ENCODE measurements around the gene AGAP3.
A peak's percentile ranks its signal among the peaks of the same experiment; 100 is the strongest.

AGAP3 gene

DNA sequence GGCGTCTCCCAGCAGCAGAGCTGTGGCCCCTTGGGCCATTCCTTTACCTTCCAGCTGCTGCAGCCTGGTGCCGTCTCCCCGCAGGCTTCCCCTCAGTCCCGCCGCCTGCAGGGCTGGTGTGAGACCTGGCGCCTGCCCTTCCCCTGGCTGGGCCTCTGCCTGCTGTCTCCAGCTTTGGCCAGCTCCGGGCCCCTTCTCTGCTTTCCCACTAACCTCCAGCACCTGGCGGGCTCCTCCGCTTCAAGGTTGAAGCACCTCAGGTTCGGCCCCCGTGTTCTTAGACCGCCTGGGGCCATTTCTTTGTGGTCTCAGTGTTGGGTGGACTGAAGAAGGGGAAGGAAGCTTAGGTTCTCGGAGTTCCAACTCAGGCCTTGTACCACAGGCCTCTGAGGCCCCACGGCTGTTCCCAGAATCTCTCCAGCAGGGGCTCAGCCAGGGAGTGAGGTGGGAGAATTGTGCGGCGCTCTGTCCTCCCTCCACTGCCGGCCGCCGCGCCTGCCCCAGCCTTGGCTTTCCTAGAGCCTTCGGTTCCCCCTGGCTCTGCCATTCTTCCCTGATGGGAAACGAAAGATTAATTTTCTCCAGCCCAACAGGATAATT, 50.9 kb downstream of the AGAP3 start:
- no peak for DNase-seq

DNA sequence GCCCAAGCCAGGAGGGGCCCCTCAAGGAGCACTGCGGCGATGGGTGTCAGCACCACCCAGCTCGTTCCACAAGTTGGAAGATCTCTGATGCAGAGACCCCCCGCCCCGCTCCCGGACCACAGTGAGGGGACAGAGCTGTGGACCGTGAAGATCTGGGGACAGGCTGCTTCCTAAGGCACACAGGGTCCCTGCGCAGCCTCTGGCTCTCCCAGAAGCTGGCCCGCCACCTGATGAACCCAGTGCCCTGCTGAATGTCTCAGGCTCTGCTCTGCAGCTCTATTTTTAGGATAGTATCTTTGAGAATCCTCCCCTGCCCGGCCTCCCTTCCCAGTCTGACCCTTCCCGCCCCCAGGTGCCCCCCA, 51.5 kb downstream of the AGAP3 start:
- DNase-seq = no peak

DNA sequence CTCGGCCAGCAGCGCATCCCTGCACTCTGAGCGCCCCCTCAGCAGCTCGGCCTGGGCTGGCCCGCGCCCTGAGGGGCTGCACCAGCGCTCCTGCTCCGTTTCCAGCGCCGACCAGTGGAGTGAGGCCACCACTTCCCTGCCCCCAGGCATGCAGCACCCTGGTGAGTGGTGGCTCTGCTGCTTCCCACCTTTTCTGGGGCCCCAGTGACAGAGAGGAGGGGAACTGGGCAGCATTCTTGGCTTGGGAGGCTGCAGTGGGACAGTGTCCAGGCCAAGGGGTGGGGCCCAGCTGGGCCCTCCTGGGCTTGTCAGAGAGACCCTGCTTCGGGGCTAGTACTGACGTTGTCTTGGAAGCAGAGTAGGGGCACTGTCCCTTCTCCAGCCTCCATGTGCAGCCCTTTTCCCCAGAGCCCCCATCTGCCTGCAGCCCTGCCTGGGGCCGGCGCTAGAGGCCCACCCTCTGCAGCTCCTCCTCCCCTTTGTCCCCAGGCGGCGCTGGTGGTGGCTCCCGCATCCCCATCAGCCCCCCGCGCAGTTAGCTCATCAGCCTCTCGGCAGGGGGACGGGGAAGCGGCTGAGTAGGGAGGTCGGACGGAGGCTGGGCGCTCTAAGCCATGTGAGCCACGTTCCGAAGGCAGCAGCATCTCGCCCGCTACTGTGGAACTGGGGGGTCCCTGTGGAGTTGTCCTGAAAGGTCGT, 52.0 kb downstream of the AGAP3 start:
- DNase-seq = no peak

DNA sequence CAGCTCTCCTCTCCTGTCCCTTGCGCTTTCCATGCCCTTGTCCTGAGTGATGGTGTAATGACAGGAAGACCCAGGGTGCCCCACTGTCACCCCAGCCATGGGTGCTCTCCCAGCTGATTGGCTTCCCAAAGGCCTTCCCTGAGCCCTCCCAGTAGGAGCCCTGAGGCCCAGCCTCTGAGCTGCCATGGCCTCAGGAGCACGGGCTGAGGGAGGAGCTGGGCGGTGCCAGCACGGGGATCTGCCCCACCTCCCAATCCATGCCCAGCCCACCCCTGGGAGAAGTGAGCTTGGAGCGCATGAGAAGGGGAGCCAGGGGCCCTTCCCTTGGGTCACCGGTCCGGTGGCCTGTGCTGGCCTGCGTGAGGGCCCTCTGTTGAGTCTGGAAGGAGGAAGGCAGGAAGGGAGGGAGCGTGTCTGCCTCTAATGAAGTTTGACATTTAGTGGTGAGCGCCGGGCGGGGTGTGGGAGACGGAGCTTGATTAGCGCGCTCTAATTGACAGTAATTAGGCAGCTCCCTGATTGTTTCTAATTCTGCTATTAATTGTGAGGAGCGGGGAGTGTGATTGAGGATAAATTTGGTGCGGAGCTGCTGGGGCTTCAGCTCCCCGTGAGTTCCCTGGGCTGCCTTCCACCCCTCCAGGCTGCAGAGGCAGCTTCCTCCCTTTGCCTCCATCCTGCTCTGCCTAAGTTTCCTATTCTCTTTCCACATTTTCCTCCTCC, 53.0 kb downstream of the AGAP3 start:
- no peak for DNase-seq

DNA sequence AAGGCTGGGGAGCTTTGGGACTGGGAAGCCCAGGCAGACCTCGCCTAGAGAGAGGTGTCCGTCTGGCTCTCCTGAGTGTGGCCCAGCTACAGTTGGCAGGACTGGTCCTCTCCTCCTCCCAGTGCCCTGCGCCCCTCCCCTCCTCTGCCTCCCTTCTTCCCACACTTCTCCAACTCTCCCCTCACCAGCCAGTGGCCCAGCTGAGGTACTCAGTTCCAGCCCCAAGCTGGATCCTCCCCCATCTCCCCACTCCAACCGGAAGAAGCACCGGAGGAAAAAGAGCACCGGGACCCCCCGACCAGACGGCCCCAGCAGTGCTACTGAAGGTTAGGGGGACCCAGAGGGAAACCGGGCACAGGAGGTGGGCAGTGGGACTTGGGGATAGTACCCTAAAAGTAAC, 53.5 kb downstream of the AGAP3 start:
- DNase-seq = no peak

DNA sequence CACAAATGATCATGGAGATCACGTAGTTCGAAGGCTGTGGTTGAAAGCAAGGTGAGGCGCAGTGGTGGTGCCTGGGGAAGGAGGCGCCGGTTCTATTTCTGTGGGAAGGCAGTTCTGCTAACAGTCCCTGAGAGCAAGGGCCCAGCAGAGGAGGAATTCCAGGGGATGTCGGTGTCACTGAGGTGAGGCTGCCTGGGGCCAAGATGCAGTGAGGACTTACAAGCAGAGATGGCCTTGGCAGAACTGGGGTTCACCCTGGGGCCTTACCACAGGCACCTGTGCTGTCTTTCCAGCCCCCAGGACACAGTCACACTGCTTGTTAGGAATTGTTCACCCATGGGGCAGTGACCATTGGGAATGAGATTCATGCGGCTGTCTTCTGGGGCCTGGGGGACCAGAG, 54.6 kb downstream of the AGAP3 start:
- no peak for DNase-seq

DNA sequence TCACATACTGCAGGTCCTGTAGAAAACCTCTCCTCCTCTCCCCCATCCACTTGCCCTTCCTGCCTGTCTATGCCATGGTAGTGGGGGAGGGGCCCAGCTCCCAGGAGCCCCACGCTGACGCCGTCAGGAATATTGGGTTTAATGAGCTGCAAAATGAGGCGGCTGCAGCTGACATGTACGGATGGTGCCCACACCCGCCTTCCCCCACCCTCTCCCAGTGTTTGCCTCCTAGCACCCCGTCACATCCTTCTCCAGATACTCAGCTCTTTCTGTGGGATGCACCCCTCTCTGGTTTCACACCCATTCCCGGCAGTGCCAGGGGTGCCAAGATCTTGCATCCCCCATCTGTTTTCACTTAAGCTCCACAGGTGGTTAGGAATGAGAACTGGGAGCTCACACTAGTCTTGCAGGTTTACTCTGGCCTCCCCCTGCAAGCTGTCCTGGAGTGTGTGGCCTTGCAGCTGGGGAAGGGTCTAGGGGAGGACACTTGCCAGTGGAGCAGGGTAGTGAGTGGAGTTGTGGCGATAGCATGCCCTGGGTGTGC, 55.1 kb downstream of the AGAP3 start:
- no peak for DNase-seq

DNA sequence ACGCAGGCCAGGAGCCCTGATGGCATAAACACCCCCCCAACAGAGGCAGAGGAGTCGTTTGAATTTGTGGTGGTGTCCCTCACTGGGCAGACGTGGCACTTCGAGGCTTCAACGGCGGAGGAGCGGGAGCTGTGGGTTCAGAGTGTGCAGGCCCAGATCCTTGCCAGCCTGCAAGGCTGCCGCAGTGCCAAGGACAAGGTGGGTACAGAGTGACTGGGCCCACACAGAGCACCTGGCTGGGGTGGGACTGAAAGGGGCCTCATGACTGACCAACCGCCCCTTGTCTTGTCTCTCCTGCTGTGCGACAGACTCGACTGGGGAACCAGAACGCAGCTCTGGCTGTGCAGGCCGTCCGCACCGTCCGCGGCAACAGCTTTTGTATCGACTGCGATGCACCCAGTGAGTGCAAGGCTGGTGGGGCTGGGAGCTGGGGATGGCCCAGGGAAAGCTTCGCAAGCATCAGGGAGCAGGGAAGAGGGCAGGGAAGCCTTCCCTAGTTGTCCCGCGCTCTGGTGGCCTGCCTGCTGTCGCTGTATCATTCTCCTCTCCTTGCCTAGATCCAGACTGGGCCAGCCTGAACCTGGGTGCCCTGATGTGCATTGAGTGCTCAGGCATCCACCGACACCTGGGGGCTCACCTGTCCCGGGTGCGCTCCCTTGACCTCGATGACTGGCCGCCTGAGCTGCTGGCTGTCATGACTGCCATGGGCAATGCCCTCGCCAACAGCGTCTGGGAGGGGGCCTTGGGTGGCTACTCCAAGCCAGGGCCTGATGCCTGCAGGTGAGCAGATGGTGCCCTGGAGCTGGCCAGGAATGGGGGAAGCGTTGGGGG, 55.8 kb downstream of the AGAP3 start:
- no peak for DNase-seq

DNA sequence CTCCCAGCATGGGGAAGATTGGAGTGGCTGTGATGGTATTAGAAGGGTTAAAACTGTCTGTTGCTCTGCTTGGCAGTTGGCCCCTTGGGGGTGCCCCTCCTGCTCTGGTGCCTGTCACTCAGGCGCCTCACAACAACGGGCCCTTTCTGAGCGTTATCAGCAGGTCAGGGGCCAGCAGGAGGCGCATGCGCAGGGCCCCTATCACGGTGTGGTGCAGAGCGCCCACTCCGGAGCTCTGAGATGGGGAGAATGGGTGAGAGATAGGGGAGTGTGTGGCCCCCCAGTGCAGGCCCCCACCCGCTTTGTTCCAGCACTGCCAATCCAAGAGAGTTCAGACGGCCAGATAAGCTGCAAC, 56.4 kb downstream of the AGAP3 start:
- DNase-seq = no peak

DNA sequence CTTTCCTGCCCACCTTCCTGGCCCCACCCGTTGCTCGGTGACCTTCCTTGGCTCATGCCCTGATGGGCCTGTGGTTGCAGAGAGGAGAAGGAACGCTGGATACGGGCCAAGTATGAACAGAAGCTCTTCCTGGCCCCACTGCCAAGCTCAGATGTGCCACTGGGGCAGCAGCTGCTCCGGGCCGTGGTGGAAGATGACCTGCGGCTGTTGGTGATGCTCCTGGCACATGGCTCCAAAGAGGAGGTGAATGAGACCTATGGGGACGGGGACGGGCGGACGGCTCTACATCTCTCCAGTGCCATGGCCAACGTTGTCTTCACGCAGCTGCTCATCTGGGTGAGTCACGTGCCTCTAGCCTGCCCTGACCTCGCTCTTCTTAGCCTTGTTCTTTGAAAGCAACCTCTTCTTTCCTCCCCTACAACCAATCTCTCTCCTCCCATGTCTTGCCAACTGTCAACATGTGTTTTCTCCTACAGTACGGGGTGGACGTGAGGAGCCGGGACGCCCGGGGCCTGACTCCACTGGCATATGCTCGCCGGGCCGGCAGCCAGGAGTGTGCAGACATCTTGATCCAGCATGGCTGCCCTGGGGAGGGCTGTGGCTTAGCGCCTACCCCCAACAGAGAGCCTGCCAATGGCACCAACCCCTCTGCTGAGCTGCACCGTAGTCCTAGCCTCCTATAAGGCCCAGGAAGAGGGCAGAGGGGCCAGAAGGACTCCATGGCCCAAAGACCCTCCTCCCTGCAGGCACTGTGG, 57.2 kb downstream of the AGAP3 start:
- no peak for DNase-seq

DNA sequence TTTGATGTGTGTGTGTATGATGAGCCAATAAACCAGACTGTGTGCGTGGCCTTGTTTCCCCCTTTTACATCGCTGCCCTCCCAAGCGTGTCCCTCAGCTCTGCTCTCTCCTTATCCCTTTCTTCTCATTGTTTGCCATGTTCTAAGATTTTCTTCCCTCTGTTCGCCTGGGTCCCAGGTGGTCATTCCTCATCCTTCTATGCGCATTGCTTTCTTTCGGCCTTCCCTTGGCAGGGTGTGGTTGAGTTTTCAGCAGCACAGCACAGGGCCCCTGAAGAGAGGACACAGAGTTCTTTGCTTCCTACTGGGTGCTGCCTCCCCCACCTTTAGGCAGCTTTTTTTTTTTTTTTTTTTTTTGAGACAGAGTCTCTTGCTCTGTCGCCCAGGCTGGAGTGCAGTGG, 58.1 kb downstream of the AGAP3 start:
- DNase-seq = no peak

DNA sequence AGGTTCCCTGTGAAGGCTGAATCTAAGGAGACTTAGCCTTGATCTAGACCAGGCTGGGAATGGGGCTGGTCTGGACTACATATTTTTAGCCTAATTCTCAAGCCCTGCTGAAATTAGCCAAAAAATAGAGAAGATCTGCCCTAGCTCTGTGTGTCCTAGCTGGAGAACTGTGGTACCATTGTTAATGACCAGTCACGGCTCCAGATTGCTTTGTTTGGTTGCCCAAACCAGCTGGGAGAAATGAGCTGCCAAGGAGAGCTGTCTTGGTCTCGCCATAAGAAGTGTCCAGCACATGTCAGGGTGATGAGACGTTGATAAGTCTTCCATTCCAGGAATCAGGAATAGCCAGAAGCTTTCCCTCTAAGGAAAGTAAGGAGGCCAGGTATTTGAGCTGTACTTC, 60.5 kb downstream of the AGAP3 start:
- no peak for DNase-seq

DNA sequence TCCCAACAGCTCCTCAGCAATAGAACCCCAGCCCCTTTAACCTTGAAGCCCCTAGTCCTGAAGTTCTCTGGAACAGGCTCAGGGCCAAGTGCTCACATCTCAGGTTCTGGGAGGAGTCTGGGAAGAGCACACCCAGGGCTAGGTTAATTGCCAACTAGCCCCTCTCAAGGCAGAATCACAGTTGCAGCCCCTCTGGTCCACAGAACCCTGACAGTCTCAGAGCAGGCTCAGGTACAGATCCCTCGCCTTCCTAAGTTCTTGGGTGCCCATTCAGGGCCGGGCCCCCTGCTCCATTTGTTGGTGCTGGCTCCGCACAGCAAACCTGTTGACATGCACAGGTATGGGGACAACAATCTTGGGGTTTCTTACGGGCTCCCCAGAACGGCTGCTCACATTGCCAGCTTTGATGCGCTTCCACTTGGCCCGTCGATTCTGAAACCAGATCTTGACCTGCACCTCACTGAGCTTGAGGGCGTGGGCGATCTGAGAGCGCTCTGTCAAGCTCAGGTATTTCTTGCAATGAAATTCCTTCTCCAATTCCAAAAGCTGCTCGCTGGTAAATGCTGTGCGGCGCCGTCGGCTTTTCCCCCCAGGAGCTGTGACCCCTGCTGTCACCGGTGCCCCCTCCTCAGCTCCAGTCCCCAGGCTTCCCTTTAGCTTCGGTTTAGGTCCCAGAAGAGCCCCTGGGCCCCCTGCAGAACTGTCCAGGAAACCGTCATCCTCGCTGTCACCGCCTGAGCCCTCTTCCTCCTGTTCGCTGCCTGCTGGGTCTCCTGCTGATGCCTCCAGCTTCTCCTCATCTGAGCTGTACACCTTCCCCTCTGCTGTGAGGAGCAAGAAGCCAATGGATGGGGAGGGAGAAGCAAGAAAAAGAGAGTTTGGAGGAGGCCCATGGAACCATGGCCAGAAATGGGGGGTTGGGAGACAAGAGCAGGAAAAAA, 62.3 kb downstream of the AGAP3 start:
- no peak for DNase-seq

DNA sequence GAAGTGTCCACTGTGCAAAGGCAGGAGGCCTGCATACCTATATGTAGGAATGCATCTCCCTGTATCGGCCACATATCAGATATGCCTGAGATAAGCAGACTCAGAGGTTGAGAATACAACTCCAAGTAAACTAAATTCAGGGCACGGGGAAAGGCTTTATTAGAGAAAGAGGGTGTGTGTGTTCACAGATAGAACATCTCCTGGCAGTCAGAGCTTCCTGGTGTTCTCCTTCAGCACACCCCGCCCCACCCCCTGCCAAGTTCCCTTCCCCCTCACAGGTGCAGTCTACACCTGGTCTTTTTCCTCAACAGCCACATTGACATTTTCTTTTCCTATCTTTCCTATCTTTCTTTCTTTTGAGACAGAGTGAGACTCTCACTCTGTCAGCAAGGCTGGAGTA, 64.1 kb downstream of the AGAP3 start:
- no peak for DNase-seq

DNA sequence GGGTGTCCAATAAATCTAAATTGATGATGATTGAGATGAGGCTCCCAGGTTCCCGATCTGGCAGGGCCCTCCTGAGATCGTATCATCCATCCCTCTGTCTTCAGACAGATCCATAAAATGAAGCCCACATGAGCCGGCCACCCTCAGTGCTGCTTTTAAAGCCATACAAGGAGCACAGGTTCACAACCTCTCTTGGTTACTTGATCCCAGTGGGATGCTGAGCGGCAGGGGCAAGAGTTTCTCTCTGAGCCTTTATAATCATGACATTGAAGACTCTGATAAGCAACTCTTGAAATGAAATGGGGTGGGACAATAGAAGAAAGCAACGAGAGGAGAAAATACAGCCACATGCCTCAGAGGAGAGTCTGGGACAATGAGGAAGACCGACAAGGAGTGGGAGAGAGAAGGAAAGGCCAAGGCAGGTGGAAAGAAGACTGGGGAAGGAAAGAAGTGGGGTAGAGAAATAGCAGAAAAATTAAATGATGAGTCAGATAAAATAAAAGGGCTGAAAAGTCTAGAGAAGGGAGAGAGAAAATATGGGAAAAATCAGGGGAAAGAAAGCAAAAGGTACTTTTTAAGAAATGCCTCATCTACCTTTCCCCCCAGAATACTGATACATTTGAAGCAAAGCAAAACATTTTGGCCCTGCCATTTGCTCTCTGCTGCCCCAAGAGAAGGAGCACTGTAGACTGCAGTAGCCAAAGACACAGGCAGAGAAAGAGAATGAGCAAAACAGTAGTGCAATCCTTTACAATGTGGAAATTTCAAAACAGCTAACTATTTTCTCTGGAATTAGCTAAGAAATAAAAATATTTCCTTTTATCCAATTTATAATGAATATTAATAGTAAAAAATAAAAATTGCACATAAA, 66.6 kb downstream of the AGAP3 start:
- no peak for DNase-seq

DNA sequence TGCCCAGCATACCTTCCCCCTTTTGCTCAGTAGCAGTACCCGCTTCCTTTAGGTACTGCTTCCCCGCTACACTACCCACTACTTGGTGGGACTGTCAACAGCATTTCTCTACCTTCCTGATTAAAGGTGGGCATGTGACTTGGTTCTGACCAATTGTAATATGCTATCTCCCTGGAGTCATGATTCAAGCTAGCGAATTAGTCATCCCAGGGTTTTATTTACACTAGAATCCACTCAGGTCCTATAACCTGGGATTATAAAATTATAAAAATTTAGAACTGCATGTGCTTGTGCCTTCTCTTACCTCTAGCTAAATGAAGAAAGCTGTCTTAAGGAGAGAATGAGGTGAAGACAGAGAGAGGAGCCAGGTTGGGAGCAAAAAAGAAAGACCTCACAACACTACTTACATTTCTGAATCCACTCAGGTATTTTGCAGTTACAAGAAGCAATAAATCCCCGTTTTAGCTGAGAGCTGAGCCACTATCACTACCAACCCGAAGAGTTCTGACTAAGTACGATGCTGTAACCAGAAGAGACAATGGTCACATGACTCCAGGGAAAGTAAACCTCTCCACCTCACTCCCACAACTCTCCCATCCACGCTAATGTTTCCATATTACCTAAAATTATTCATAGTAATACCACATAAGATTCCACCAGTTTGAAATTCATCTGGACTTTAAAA, 71.5 kb downstream of the AGAP3 start:
- no peak for DNase-seq

DNA sequence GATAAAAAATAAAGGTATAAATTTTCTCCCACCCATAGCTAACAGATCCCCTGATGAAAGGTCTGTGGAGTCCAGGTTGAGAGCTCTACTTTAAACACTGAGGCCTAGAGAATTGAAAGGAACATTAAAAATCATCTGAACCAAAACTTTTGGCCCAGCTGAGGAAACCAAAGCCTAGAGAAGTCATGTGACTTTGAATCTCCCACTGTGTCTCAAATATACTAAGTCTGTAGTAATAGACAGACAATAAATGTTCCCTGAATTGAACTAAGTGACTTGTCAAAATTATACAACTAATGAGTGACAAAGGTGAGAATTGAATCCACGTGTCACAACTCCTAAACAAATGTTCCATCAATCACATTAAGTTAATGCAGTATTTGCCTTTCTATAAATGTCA, 75.5 kb downstream of the AGAP3 start:
- no peak for DNase-seq

DNA sequence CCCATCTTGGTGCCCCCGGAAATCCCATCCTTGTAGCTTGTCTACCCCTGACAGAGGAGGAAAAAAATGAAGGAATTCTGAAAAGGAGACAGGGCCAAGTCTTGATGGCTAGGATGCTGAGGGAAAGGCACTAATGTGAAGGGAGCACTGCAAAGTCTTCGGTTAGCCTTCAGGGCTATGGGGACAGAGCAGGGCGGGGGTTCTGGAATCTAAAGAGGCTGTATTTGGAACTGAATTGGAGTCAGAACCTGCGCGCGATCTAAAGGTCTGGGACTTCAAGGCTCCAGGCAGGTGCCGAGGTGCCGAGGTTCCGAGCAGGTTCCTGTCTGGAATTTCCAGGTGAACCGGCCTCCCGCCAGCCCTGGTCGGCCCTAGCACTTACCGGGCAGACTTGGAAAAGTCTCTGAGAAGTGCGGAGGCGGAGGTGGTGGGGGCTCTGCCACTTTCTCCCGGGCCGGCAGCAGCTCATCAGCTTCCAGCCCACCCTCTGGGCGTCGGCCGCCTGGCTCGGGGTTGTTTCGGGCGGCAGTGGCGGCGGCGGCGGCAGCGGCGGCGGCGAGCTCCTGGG, 80.4 kb downstream of the AGAP3 start:
- no peak for DNase-seq

DNA sequence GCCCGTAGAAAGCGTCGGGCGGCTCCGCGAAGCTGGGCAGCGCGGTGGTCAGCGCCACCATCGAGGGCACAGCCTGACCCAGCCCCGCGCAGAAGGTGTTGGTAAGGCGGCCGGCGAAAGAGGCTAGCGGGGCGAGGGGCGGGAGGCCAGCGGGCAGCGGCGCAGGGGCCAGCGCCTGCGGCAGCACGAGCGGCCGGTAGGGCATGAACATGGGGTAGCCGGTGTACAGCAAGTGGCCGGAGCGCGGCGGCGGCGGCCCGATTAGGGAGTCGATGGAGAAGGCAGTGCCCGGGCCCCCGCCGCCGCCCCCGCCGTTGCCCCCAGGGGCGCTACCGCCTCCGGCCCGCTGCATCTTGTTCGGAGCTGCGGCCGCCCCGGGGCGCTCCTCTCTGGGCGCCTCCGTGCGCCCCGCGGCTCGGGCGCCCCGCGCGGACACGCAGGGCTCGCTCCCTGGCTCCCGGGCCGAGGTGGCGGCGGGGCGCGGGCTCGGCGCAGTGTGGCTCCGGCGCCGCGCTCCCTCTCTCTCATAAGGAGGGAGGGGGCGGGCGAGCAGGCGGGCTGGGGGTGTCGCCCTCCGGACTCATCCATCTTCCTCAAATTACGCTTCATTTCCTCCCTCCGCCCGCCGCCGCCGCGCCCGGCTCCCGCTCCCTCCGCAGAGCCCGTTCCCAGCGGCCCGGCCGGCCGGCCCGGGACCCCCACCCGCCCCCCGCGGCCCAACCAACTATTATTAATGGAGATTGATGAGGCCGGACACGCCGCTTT, 81.1 kb downstream of the AGAP3 start, which contains the start of gene GBX1:
TSS of gene GBX1 (minus strand) at position 498 of the 765 bp plus-strand sequence. CDS start at position 352, 146 bp downstream.
- DNase-seq = peak in 1 of 2 donors; percentile 27

Measured in CD4-positive, alpha-beta T cell treated with Interferon alpha-2 for 1 hour (primary cell).